ENCODE results near the gene ARSI.

The ARSI gene

GRCh38 chr5:150264667-150265603 is 37.8 kb downstream of the ARSI start:
- no peak for TF ChIP-seq CTCF (conservative IDR thresholded peaks at IDR 0.05; ENCODE audit: low read depth, low read length)
- Histone ChIP-seq H3K79me2 (ENCODE audit: insufficient read depth, low read depth) (no peaks in the 10 kb centered on the region), H3K27me3 (ENCODE audit: insufficient read depth, low read depth) (no peaks in the 10 kb centered on the region), H3K9ac (no peak overlapping the region), H3K4me1 (ENCODE audit: low read depth, poor library complexity, severe bottlenecking) (no peaks in the 10 kb centered on the region), H3K36me3 (ENCODE audit: insufficient read depth) (no peaks in the 10 kb centered on the region), H3K4me3 (IDR thresholded peaks at IDR 0.05; ENCODE audit: insufficient read depth, low read depth, low read length) (no peak overlapping the region), H2AFZ (ENCODE audit: low read depth) (no peak overlapping the region), H3K4me2 (no peak overlapping the region), H3K27ac (no peak overlapping the region), H4K20me1 (ENCODE audit: insufficient read depth) (no peaks in the 10 kb centered on the region)

- Histone ChIP-seq H3K4me1 (ENCODE audit: low read depth, poor library complexity, severe bottlenecking) (no peaks in the 10 kb centered on the region), H3K27ac (no peak overlapping the region), H3K79me2 (ENCODE audit: insufficient read depth, low read depth) (no peaks in the 10 kb centered on the region), H3K27me3 (ENCODE audit: insufficient read depth, low read depth) (no peaks in the 10 kb centered on the region), H3K4me2 (no peak overlapping the region), H4K20me1 (ENCODE audit: insufficient read depth) (no peaks in the 10 kb centered on the region), H3K36me3 (ENCODE audit: insufficient read depth) (no peaks in the 10 kb centered on the region), H3K4me3 (IDR thresholded peaks at IDR 0.05; ENCODE audit: insufficient read depth, low read depth, low read length) (no peak overlapping the region), H3K9ac (no peak overlapping the region), H2AFZ (ENCODE audit: low read depth) (no peak overlapping the region)
- no peak for TF ChIP-seq CTCF (conservative IDR thresholded peaks at IDR 0.05; ENCODE audit: low read depth, low read length)
Observed at GRCh38 chr5:150263801-150264621, 38.7 kb downstream of the ARSI start.

GRCh38 chr5:150263375-150263775 is 39.3 kb downstream of the ARSI start:
- H2AFZ ChIP-seq (ENCODE audit: low read depth): no peak overlapping the region

GRCh38 chr5:150262502-150262901 is 40.2 kb downstream of the ARSI start:
- H3K4me2 ChIP-seq: no peak overlapping the region
- no peak overlapping the region for H3K9ac ChIP-seq
- no peaks in the 10 kb centered on the region for H4K20me1 ChIP-seq (ENCODE audit: insufficient read depth)
- no peak for TF ChIP-seq CTCF (conservative IDR thresholded peaks at IDR 0.05; ENCODE audit: low read depth, low read length)
- no peak overlapping the region for H3K27ac ChIP-seq
- no peak overlapping the region for H3K4me3 ChIP-seq (IDR thresholded peaks at IDR 0.05; ENCODE audit: insufficient read depth, low read depth, low read length)
- no peaks in the 10 kb centered on the region for H3K4me1 ChIP-seq (ENCODE audit: low read depth, poor library complexity, severe bottlenecking)
- no peaks in the 10 kb centered on the region for H3K27me3 ChIP-seq (ENCODE audit: insufficient read depth, low read depth)
- H3K79me2 ChIP-seq (ENCODE audit: insufficient read depth, low read depth): no peaks in the 10 kb centered on the region
- H2AFZ ChIP-seq (ENCODE audit: low read depth): no peak overlapping the region
- H3K36me3 ChIP-seq (ENCODE audit: insufficient read depth): no peaks in the 10 kb centered on the region

More at GRCh38 chr5:150263375-150263775, 39.3 kb downstream of the ARSI start:
- Histone ChIP-seq H3K27ac (no peak overlapping the region), H3K79me2 (ENCODE audit: insufficient read depth, low read depth) (no peaks in the 10 kb centered on the region), H3K4me3 (IDR thresholded peaks at IDR 0.05; ENCODE audit: insufficient read depth, low read depth, low read length) (no peak overlapping the region), H3K36me3 (ENCODE audit: insufficient read depth) (no peaks in the 10 kb centered on the region), H4K20me1 (ENCODE audit: insufficient read depth) (no peaks in the 10 kb centered on the region), H3K27me3 (ENCODE audit: insufficient read depth, low read depth) (no peaks in the 10 kb centered on the region), H3K4me2 (no peak overlapping the region), H3K9ac (no peak overlapping the region), H3K4me1 (ENCODE audit: low read depth, poor library complexity, severe bottlenecking) (no peaks in the 10 kb centered on the region)
- no peak for TF ChIP-seq CTCF (conservative IDR thresholded peaks at IDR 0.05; ENCODE audit: low read depth, low read length)

Measured in KMS-11 (cell line).